ENCODE measurements around the gene DHRS13. TPM values are rescaled to one million over a fixed set of nuclear protein-coding genes. Genes with fewer than 3 reads are reported as not detected.
A peak's percentile ranks its signal among the peaks of the same experiment; 100 is the strongest.

Gene DHRS13, protein sequence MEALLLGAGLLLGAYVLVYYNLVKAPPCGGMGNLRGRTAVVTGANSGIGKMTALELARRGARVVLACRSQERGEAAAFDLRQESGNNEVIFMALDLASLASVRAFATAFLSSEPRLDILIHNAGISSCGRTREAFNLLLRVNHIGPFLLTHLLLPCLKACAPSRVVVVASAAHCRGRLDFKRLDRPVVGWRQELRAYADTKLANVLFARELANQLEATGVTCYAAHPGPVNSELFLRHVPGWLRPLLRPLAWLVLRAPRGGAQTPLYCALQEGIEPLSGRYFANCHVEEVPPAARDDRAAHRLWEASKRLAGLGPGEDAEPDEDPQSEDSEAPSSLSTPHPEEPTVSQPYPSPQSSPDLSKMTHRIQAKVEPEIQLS
- polyA plus RNA-seq (ENCODE audit: insufficient read length in 12 of 12) = 1 to 10 TPM in 10 of 12 donors, not detected in 2; 2.1 to 4.9 (median 3.6) TPM
- long read RNA-seq, donor 1, transcript DHRS13-201 (5 exons, 1,921 nt) = major isoform, 5 of 6 reads
- long read RNA-seq, donor 1, partial matches to known transcripts = 0 of 6 reads
- long read RNA-seq, donor 1, other reads (novel, unspliced or antisense) = 0 of 6 reads
- long read RNA-seq, donor 2, partial matches to known transcripts = 0 of 2 reads
- long read RNA-seq, donor 2, other reads (novel, unspliced or antisense) = 0 of 2 reads
- long read RNA-seq, donor 3 = 0 reads
- long read RNA-seq, donor 4 = 0 reads
- long read RNA-seq, donor 5, partial matches to known transcripts = 0 of 3 reads
- long read RNA-seq, donor 5, other reads (novel, unspliced or antisense) = 0 of 3 reads
- long read RNA-seq, donor 6 = 0 reads
- long read RNA-seq, donor 7 = 0 reads
- long read RNA-seq, donor 8, partial matches to known transcripts = 0 of 3 reads
- long read RNA-seq, donor 8, other reads (novel, unspliced or antisense) = 0 of 3 reads
- long read RNA-seq, donor 9, partial matches to known transcripts = 0 of 3 reads
- long read RNA-seq, donor 9, other reads (novel, unspliced or antisense) = 0 of 3 reads
- long read RNA-seq, donor 10, partial matches to known transcripts = 0 of 2 reads
- long read RNA-seq, donor 10, other reads (novel, unspliced or antisense) = 0 of 2 reads
- long read RNA-seq, donor 11, partial matches to known transcripts = 0 of 2 reads
- long read RNA-seq, donor 11, other reads (novel, unspliced or antisense) = 0 of 2 reads

- peak; percentile 82 for DNase-seq
Observed at GRCh38 chr17:28902819-28903545, at the start of gene DHRS13. TSS of gene DHRS13 (minus strand) at chr17:28903079. CDS start at chr17:28902944, 135 bp downstream.

GRCh38 chr17:28951991-28952975 is 49.4 kb upstream of the DHRS13 start:
- DNase-seq = peak; percentile 99

GRCh38 chr17:28951428-28951990 is 48.6 kb upstream of the DHRS13 start, which contains the start of gene PHF12:
TSS of gene PHF12 (minus strand) at chr17:28951518. CDS start at chr17:28950960, 558 bp downstream.
- peak; percentile 100 for DNase-seq

DNA sequence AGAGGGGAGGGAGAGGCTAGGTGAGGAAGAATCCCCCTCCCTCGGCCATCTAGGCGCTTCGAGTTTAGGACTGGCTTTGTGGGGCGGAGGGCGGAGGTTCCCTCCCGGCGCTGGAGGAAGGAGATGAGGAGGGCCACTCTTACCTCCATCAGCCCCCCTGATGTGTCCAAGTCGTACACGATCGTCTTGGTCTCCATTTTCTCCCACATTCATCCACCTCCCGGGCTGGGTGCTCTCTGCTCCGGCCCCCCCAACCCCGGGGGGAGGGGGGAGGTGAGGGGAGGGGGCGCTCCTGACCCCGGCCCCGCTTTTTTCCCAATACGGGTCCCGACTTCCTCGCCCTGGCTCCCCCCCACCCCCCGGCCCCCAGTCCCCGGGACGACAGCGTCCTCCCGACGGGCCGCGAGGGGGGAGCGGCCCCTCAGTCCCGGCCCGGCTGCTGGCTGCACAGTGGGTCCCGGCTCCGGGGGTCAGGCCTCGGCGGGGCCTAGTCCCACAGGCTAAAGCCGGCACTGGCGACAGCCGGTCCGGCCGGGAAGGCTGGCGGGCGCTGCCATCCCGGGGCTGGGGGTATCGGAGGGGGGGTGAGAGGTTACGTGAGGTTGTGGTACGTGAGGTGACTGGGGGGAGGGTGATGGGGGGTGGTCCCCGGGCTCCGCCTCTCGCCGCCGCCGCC is 48.0 kb upstream of the DHRS13 start:
- DNase-seq = no peak

- peak; percentile 43 for DNase-seq
Observed at GRCh38 chr17:28950017-28950751, 47.3 kb upstream of the DHRS13 start.

DNA sequence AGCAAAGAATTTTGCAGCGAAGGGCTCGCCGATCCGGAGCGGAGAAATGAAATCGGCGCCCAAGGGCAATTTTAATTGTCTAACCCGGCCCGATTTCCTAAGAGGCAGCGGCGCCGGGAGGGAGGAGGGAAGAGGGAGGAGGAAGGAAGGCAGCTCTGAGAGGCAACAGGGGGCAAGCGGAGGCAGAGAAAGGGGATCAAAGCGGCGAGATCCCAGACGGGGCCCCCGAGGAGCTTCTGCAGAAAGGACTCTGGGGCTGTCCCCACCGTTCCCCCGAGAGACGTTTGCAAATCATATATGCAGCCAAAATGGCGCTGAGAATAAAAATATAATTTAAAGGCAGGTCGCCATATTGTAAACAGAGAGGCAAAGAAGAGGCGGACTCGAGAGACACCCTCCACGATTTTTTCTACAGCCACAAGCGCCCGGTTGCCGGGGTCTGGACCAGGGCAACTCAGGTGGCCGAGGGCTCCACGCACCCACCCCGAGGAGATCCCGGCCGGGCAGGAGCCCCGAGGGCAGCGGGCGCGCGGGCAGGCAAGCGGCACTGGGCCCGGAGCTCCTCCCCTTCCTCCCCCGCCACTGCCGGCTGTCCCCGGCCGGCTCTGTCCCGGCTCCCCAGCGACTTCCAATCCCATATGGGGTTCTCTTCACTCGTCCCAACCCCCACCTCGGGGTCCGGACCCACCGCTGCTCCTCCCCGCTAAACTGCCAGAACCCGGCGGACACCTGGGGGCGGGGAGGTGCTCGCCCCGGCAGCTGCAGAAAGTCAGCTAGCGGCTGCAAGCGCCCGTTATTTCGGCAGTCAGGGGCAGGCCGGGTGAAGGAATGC is 46.5 kb upstream of the DHRS13 start:
- DNase-seq = peak; percentile 64

- no peak for DNase-seq
Observed at GRCh38 chr17:28948873-28949184, 46.0 kb upstream of the DHRS13 start.

DNA sequence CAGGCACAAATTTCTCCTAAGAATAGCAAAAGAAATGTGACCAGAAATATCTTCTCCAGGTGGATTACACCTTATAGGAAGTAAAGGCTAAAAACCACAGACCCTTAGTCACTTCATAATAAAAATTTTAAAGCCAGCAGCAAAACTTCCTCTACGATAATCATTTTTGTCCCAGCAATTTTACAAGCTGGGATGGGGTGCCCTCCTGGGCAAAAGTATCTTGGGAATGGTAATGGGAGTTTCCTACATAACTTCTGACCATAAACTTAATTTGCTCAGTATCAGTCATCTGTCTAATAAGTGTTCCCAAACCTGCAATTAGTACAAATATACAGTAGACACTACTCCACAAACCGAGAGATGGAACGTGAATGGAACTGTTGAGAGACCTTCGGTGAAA is 45.5 kb upstream of the DHRS13 start:
- DNase-seq = no peak

- DNase-seq = no peak
Observed at GRCh38 chr17:28947639-28948038, 44.8 kb upstream of the DHRS13 start.

DNA sequence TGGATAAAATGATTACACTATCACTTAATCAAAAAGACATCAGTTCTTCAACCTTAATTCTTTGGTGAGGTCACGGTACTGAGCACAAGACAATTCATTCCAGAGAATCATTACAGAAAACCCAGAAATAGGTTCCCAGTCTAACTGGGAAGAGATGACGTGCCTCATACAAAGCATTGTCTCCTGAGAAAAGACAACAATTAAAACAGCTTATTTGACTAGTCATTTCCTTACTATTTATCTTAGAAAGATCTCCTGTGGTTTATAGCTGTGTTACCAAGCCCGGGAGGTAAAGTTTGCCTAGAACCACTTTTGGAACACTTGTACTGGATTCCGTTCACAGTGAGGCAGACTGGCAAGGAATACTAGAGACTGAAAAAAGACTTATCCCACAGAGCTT is 43.4 kb upstream of the DHRS13 start:
- DNase-seq = no peak

DNA sequence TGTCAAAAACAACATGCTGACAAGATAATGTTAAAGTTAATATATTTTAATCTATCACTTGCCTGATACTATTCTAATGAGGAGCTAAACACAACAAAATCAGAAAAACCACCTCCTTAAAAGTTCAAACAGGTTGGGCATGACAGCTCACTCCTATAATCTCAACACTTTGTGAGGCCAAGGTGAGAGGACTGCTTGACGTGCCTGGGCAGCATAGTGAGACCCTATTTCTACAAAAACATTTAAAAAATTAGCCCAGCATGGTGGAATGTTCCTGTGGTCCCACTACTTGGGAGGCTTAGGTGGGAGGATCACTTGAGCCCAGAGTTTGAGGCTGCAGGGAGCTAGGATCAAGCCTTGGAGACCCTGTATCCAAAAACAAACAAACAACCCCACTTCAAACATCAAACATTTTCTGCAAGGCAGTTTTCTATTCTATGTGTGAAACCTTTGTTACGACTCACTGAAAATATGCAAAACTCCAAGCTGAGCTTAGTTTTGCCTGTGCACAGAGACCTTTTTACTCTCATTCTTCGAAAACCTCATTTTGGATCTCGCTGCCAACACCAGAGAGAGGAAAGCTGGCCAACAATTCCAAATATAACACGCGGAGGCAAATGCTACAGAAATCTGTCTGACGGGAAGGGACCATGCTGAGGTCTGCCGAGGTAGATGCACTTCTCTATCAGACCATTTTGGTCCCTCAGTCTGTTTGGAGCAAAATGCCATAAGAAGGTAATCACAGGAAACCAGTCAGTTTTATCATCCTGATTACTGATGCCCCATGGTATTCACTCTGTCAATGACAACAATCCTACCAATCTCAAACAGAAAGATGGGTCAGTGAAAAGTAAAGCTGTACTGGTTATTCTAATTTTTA is 42.2 kb upstream of the DHRS13 start:
- no peak for DNase-seq

- no peak for DNase-seq
Observed at GRCh38 chr17:28944343-28944742, 41.5 kb upstream of the DHRS13 start.

- DNase-seq = no peak
Observed at GRCh38 chr17:28942925-28943324, 40.0 kb upstream of the DHRS13 start.

GRCh38 chr17:28941251-28941650 is 38.4 kb upstream of the DHRS13 start:
- DNase-seq = no peak

GRCh38 chr17:28940675-28941074 is 37.8 kb upstream of the DHRS13 start:
- DNase-seq = no peak

DNA sequence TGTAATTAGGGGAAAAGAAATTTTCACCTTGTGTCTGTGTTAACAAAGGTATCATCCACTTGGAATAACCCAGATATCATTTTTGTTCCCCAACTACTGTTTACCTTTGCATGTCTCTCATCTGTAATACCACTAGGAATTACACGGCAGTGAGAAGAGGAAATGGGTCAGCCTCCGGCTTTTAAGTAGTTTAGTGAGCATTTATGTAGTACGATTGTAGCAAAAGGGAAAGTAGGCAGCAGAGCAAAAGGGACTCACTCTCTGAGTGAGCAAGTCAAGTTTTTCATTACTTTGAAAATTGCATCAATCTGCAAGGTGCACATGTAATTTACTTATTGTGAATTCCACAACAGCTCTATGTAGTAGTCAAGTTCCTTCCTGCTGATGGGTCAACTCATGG is 37.3 kb upstream of the DHRS13 start:
- DNase-seq = no peak

DNA sequence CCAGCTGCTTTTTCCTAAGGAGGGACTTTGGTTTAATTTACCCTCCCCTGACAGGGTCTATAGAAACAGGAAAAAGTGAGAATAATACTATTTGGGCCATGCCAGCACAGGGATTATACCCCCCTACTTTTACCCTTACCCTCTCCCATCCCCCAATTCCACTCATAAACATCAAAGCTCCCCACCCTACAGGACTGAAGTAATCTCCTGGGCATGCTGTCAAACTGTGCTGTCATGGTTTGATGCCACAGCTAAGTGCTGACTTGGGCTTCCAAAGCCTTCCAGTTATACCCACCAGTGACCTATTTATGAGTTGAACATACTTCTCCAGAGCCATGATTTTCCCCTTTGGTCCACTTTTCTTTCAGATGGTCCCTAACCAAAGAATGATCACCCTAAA is 35.7 kb upstream of the DHRS13 start:
- no peak for DNase-seq

Data from muscle of arm (tissue), 14 donors.